Astrocyte (in vitro differentiated cells and primary cell): ENCODE data around the gene PDGFA.

Experiments used
- EZH2 ChIP-seq: IDR thresholded peaks from 2 replicates; pipeline ENCODE4 v1.6.1; 2012; ENCODE audit warnings: mild to moderate bottlenecking, low read length, inconsistent platforms; ENCODE audit not compliant: insufficient read depth
- TF ChIP-seq, protein P1 (sequence below): IDR thresholded peaks from 2 replicates; pipeline ENCODE4 v1.5.1; 2011; ENCODE audit warnings: low read depth, mild to moderate bottlenecking, inconsistent platforms, low read length, moderate library complexity; ENCODE audit not compliant: insufficient read depth

GRCh38 chr7:477626-478220 is 41.9 kb downstream of the PDGFA start:
- TF ChIP-seq, protein P1, sequence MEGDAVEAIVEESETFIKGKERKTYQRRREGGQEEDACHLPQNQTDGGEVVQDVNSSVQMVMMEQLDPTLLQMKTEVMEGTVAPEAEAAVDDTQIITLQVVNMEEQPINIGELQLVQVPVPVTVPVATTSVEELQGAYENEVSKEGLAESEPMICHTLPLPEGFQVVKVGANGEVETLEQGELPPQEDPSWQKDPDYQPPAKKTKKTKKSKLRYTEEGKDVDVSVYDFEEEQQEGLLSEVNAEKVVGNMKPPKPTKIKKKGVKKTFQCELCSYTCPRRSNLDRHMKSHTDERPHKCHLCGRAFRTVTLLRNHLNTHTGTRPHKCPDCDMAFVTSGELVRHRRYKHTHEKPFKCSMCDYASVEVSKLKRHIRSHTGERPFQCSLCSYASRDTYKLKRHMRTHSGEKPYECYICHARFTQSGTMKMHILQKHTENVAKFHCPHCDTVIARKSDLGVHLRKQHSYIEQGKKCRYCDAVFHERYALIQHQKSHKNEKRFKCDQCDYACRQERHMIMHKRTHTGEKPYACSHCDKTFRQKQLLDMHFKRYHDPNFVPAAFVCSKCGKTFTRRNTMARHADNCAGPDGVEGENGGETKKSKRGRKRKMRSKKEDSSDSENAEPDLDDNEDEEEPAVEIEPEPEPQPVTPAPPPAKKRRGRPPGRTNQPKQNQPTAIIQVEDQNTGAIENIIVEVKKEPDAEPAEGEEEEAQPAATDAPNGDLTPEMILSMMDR, result no peak
- TF ChIP-seq EZH2, result no peak
